HG02970 (cell line): ENCODE measurements around the gene VPS11.
A peak's percentile ranks its signal among the peaks of the same experiment; 100 is the strongest.
"Not testable (repeated sequence)": the region's sequence is repeated elsewhere in the genome, so short reads cannot be mapped to it uniquely, and the experiment has no call there.

ENCODE experiments used
- ATAC-seq: cut with Tn5 transposase; IDR thresholded peaks from one replicate; pipeline ENCODE4 v1.9.1; 2021; ENCODE audit warnings: mild to moderate bottlenecking, moderate library complexity, moderate number of reproducible peaks; ENCODE audit not compliant: unreplicated experiment, low FRiP score

The VPS11 gene

GRCh38 chr11:119067371-119068222 is at the start of gene VPS11:
VPS11 (plus strand) TSS chr11:119067818; CDS start chr11:119067824, 6 bp downstream.
- ATAC-seq: peak; percentile 93

DNA sequence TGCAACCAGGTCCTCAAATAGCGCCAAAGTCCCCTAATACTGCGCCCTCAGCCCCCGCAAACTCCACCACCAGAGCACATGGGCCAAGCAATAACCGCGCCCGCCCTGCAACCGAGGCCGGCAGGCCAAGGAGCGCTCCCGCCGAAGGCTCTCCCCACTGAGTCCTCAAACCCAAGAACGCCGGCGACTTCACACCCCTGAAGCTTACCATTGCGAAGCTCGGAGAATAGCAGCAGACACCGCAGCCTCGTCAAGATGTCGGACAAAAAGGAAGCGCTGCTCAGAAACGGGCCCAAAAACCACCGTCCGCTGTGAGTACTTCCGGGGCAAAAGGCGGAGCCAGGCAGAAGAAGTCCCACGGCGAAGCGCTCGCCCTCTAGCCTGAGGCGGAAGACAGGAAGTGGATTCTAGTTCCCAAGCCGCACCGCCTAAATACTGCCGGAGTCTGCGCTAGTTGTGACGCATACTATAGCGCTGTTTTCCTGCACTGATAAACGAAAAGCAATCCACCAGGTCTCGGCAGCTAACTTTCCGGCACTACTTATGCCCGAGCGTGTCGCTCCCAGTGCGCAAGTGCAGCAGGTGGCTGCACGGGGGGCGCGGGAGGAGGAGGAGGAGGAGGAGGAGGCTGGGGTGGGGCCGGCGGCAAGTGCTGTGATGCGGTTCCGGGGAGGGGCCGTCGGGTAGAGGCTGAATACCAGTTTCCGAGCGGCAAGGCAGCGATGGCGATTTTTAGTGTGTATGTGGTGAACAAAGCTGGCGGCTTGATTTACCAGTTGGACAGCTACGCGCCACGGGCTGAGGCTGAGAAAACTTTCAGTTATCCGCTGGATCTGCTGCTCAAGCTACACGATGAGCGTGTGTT is 49.3 kb upstream of the VPS11 start, which contains the start of the genes RPS25 and TRAPPC4:
RPS25 (minus strand) TSS at position 270 of the 865 bp plus-strand sequence; CDS start at position 211, 59 bp downstream.
TRAPPC4 (plus strand) TSS at position 693 of the 865 bp plus-strand sequence; CDS start at position 723, 30 bp downstream.
- ATAC-seq: peak; percentile 83

DNA sequence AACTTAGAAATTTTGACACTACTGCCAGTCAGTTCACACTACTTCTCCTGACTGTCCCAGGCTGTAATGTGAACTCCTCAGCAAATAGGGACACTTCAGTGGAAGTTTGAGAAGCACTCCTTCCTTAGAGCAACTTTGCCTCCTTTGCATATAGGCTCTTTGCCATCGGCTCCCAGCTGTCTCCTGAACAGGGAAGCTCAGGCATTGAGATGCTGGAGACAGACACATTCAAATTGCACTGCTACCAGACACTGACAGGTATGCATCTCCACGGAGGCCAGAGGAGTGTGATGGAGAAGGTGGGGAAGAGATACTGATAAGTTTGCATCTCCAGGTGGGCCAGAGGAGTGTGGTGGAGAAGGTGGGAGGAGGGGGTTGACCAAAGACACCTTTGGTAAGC is 47.6 kb upstream of the VPS11 start:
- no peak for ATAC-seq

DNA sequence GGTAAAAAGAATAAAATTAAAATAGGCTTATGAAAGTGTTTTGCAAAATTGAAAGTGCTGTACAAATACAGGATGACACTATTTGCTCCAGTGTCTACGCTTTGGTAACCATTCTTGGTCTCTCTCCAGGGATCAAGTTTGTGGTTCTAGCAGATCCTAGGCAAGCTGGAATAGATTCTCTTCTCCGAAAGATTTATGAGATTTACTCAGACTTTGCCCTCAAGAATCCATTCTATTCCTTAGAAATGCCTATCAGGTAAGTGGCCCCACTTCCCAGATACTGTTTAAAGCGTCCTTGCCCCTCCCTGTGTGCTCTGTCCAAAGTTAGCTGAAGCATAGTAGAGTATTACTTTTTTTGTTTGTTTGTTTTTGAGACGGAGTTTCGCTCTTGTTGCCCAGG is 46.0 kb upstream of the VPS11 start:
- ATAC-seq: no peak

GRCh38 chr11:119023741-119024140 is 43.9 kb upstream of the VPS11 start:
- ATAC-seq: no peak

DNA sequence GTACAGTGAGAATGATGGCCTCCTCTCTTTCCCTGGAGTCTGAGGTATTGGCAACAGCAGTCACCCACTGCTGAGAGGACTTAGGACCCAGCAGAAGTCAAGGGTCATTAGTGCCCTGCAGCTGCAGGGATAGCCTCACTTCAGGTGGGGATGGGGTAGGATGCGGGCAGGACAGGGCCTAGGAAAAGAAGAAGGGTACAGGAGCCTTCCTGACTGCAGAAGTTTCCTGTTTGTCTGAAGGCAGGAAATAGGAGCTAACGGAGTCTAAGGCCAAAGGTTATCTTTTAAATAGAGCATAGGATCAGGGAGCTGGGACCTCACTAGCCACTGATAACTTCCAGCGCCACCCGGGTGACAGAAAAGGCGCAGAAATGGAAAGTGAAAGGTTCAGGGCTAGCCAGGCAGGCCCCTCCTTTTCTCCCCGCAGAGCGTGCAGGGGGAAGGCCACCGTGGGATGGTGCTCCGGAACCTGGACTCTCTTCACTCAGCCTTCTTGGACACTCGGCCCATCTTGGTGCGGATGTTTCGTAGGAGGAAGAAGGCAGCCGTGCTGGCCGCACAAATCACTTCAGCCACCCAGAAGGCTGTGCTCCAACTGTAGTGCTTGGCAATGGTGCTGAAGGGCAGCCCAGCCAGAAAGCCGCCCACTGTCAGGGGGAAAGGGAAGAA is 43.1 kb upstream of the VPS11 start:
- no peak for ATAC-seq

GRCh38 chr11:119025099-119025473 is 42.5 kb upstream of the VPS11 start:
- no peak for ATAC-seq

DNA sequence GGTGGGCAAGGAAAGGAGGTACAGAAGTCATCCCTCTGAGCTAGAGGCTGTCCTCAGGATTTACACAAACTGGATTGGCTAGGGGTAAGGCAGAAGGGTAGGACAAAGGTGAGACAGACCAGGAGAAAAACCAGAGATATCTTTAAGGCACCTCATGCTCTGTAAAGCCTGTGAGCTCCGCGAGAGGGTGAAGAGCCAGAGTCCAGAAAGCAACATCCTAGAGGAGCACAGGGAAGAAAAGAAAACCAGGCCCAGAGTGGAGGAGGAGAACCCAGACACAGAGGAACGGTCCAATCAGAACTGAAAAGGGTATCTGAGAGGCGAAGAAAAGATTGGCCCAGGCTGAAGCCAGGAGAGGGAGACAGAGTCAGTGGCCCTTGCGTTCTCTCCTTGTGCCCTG is 42.1 kb upstream of the VPS11 start:
- no peak for ATAC-seq

DNA sequence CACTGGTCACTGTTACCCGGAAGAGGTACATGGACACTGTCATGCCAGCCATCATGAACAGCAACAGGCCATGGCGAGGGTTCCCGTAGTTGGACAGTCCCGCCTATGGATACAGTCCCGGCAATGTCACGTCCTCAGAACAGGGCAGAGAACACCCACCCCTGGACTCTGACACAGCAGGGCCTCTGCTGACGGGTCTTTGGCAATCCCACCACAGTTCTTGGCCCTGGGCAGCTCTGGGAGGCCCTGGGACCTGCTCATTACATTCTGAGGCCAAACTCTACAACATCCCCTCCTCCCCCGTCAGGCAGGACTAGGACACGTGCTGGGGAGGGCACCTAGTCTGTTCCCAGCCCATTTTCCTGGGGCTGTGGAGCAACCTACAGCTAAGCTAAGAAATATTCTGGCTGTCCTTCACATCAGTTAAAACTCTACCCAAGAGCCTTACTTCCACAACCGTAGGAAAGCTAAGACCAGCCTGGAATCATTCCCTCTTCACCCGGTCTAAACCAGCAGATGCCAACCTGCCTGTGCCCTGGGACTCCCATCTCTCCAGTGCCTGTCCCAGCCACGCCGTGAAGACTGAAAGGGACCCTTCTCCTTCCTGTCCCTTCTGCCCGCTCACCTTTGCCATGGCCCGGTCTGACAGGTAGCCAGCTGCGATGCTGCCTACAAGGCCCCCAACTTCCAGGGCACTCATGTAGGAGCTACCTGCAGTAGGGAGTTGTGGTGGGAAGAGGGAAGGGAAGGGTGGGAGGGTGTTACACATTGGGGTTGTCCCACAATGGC is 41.4 kb upstream of the VPS11 start:
- no peak for ATAC-seq

- no peak for ATAC-seq
These were observed 40.6 kb upstream of the VPS11 start for GRCh38 chr11:119026970-119027369.

GRCh38 chr11:119027561-119028345 is 39.9 kb upstream of the VPS11 start:
- no peak for ATAC-seq

DNA sequence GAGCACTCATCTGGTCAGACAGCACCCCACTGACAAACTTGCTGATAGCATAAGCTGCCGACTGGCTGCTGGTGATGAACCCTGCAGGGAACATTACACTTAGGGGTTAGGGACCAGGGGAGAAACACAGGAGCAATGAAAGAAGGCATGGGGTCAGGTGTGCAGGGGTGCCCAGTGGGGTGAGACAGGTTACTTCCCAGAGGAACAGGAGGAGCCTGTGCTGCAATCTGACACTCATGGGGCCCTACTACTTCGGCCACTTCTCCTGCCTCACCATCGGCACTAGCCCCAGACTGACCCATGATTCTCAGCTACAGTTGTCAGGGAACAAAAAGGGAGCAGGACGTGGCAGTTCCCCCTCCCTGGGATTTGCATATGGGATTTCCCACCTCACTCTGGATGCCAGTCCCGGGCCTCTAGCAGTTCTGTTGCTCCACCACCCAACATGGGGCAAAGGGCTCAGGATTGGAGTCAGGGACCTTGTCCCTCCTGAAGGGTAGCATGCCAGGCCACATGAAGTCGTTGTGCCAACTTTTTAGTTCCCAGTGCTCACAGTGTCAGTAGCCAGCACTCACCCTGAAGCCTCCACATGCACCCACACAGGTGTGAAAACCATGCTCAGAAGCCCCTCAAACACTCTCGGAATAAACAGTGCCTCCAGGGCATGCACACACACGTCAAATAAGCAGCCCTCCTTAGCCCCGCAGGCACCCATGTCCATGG is 39.1 kb upstream of the VPS11 start:
- ATAC-seq: no peak

- no peak for ATAC-seq
These were observed 38.6 kb upstream of the VPS11 start for GRCh38 chr11:119029069-119029339.

DNA sequence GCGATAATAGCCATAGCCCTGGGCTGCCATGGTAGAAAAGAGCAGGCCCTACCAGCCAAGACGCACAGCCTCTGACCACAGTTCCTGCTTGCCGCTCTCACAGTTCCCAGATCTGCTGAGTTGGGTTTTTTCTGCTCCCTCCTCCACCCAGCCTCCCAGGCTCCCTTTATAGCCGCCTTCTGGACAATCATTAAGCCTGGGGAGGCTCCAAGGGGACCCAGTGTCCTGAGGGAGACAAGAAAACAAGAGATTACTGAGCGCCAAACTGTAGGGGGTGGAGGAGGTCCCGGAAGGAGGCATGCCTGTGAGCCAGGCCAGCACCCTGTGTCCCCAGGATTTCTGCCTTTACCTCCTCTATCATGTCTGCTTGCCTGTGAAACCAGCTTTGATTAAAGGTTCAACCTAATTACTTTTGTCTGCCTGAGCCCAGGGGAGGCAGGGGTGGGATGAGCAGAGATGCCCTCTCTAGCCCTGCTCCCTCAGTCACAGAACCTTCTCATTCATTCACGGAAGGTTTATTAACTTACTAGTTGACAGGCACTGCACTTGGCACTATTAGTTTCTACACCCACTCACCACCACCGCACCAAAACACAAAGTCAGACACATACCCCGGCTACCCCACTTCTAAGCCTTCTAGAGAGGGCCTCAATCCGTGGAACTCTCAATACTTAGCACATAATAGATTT is 38.1 kb upstream of the VPS11 start:
- no peak for ATAC-seq

- ATAC-seq: peak; percentile 20
These were observed 37.6 kb upstream of the VPS11 start for GRCh38 chr11:119030029-119030328.

- peak; percentile 87 for ATAC-seq
These were observed 37.1 kb upstream of the VPS11 start, which contains the start of gene SLC37A4 for GRCh38 chr11:119030329-119031047. SLC37A4 (minus strand) TSS chr11:119030877.

DNA sequence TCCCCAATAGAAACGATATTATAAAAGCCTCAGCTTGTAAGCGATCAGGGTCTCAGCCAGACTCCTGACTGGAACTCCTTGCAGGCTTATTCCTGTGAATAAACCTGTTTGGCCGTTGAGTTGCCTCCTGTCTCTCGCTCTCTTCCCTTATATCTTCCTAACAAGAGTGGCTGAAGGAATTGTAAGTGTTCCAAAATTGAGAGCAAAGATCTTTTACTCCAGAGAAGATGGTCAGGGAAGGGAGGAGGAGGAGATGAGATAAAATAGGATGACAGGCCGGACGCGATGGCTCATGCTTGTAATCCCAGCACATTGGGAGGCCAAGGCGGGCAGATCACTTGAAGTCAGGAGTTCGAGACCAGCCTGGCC is 35.7 kb upstream of the VPS11 start:
- no peak for ATAC-seq

- not testable (repeated sequence) for ATAC-seq
These were observed 34.2 kb upstream of the VPS11 start for GRCh38 chr11:119033421-119033820.
